TTC549 (cell line): ENCODE data around the gene AGR3.

Experiments used
- FAIRE-seq: peaks from 2 replicates; lab custom pipeline; 2012; peaks lifted over from hg19 to GRCh38; lab: Jason Lieb, UNC

The AGR3 gene

DNA sequence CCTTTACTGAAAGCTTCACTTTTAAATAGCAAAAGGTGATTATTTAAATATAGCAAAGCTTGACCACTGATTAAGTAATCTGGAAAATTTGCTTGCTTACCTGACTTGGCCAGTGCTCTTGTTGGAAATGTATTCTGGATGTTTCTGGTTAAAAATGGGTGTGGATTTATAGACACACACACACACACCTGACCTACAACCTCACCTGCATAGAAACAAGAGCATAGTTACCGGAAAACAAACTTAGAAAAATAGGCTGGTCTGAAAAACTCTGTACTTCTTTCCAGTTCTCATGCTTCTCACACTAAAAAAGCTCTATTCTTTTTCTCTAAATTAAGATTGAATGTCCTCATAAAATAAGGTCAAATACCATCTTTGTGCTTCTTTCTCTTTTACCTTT is at the start of gene AGR3:
Gene AGR3 (minus strand): TSS at position 140 of the 400 bp plus-strand sequence. CDS start 3,365 bp downstream, outside the sequence.
- no peak for FAIRE-seq

DNA sequence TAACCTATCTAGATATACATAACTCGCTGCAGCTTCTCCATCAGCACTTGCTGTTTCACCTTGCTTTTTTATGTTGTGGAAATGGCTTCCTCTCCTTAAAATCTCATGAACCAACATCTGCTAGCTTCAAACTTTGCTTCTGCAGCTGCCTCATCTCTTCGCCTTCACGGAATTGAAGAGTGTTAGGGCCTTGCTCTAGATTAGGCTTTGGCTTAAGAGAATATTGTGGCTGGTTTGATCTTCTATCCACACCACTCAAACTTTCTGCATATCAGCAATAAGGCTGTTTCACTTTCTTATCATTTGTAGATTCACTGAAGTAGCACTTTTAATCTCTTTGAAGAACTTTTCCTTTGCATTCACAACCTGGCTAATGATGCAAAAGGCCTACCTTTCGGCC is 49.2 kb upstream of the AGR3 start:
- FAIRE-seq = no peak

DNA sequence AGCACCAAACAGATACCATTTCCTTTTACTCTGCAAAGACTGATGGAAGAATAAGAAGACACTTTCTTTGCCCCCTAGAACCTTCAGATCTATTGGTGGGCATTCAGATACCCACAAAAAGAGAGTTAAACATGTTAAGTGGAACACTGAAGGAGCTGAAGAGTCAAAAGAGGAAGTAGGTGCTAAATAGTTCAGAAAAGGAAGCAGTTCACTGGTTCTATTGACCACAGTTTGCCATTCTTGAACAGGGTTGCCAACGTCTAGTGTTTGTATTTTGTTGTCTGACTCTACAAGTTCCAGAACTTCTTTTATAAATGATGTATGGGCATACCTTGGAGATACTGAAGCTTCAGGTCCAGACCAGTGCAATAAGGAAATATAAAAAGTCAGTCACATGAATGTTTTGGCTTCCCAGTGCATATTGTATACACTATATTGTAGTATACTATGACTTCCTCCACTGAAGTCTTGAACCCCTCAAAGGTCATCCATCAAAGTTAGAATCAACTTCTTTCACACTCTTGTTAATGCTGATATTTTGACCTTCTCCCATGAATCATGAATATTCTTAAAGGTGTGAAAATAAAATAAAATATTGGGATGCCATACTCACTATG is 47.5 kb upstream of the AGR3 start:
- no peak for FAIRE-seq

DNA sequence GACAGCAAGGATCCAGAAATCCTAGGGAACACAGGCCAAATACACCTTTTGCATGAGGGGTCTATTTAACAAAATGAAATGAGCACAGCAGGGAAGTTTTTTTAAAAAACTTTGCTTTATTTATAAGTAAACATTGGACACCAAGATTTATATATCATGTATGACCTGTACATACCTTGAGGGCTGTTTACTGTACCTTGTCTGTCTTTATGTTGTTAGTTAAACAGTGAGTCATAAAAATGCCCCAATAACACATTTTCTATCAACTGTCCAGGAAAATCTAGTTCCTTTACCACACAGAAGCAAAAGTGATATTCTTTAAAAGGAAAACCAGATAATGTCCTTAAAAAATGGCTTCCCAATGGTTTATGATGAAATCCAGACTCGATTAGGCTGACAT is 45.1 kb upstream of the AGR3 start:
- FAIRE-seq = no peak

DNA sequence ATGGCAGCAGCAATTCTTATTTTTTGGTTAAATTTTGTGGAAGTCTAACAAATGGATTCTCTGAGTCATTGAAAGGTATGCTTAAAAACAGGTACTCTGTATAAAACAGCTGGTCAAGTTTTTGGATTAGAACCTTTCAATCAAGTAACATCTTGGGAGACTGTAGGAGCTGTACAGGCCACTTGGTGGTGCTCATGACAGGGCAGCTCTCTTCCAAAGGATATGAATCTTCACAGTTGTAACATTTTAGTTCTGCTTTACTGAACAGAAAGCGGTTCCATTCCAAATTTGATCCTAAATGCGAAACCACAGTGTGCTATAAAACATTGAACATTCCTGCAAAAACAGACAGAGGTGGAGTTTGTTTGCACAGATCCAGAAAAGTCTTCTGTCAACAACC is 44.5 kb upstream of the AGR3 start:
- no peak for FAIRE-seq

DNA sequence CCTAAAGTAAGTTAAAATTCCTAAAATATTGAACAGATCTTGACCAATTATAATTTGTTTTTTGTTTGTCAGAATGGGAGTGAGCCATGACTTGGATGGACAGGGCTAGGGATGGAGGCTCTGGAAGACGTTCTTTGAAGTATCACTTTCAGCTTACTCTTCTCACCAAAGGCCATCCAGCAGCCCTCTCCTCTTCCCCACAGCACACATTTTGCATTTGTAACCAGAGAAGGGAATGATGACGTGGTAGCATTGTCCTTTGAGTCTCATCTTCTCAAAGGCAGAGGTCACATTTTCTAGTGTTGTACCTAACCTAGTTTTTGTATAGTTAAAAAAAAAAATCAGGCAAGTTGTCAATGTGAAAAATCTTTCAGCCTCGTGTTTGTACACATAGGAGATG is 43.8 kb upstream of the AGR3 start:
- FAIRE-seq = no peak

DNA sequence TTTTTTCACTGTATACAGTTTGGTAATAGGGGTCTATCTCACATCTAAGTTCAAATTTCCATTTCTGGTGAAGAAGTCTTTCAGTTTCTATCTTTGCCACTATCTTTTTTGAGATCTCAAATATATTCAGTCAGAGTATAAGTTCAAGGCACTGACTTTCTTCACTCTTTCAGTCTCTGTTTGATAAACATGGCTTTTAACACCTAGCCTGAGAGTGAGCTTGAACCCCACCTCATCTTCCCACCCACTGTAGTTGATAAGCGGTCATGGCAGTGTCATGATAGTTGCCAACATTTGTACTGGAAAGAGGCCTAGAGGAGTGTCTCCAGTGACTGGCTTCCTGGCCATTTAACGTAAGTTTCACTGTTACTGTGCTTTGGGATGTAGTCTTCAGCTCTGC is 41.2 kb upstream of the AGR3 start:
- no peak for FAIRE-seq

DNA sequence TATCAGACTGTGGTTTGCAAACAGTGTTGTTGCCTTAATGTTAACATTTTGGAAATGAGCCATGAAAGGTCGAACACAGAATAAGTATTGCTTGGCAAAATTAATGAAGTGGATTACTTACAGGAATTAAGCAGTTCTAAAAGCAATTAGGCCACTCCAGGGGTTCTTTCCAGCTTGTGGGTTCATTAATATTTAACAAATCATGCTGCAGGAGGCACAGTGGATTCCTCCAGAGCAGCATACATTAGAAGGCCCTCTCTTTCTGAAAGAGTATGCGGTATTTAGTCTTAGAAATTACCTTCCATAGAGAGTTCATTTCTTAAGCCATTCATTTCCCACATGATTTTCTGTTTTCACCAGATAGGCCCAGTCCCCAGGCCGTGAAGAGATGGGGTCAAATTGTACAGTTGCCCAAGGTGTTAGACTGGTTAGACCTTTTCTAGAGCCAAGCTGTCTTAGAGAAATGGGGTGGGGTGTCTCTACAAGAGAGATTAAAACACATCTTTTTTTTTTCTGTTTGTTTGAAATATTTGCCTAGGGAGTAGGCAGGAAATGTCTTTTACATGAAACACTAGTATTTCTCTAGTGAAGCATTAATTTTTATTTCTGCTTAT is 40.0 kb upstream of the AGR3 start:
- FAIRE-seq = no peak

DNA sequence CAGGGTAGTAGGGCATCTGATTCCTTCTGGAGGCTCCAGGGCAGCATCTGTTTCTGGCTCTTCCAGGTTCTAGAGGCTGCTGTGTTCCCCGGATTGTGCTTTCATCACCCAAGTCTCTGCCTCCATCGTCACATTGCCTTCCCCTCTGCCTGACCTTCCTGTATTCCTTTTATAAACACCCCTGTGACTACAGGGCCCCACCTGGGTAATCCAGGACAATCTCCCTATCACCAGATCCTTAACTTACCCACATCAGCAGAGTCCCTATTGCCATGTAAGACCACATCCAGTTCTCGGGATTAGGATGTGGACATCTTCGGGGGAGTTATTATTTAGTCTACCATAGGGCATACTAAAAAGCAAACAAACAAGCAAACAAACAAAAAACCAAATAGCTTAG is 39.4 kb upstream of the AGR3 start:
- FAIRE-seq = no peak

DNA sequence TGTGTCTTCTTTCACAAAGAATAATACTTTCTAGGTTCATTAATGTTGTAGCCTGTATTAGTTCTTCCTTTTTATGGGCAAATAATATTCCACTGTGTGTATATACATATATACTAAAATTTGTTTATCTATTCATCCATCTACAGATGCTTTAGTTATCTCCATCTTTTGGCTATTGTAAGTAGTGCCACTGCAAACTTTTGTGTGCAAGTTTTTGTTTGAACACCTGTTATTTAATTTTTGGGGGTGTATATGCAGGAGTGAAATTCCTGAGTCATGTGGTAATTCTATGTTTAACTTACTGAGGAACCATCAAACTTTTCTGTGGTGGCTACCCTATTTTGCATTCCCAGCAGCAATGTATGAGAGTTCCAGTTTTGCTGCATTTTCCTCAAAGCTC is 37.7 kb upstream of the AGR3 start:
- FAIRE-seq = no peak

DNA sequence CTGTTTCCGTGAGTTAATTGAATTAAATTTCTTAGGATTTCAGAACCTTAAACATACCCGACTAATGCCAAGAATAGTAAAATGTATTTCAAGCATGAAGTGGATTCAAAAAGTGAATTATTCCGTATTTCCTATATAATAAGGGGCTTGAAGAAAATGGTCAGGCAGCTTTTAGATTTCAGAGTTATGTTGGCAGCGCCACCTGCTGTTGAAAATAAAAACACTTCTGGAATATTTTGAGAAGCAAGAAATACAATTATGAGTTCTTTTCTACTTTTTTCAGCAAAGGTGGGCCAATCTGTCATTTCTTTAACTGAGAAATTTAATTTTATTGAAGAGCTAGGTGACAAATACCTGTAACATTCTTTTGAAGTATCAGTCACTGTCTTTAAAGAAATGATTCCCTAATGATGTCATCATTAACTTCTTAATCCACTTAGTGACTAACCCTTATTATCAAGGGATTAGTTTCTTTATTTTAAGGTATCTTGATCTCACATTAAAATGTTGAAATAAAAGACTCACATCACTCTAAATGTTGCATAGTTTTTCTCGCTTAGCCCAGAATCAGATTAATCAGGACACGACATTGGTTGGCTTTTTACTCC is 36.6 kb upstream of the AGR3 start:
- peak; percentile 7 for FAIRE-seq

DNA sequence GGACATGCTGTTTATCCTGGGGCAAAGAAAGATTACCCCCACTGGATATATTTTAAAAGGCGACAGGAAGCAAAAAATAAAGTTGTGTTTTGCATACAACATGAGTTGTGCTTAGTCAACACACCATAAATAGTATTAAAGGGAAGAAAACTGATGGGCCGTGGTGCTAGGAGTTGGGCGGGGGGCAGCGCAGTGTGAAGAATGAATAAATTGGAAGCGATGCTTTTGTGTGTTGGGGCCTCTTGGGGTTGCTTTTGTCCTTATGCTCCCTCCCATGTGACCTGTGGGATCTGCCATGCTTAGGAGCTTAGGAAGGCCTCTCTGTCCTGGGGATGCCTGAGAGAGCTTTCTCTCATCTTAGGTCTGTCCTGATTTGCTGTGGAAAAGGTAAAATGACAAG is 35.0 kb upstream of the AGR3 start:
- FAIRE-seq = no peak

DNA sequence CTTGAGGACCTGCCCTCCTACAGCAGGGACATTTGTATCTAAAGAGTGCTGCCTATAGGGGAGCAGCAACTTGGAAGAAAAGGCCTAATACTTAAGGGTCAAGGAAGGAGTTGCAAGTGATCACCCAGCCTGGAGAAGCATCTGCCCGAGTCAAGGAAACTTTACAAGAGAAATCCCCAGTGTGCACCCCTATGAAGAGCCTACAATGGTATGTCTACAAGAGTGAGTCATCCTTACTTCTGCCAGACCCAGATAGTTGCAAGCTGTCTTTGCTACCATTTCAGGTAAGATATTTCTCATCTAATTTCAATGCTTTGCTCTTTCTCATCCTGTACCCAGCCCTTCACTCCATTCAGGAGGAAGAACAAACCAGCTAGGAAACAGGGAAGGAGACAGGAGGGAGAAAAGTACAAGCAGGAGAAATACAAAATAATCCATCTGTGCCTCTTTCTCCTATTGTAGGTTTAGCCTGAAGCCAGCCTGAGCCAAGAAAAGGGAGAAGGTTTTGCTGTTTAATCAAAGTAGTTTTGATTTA is 34.4 kb upstream of the AGR3 start:
- no peak for FAIRE-seq

DNA sequence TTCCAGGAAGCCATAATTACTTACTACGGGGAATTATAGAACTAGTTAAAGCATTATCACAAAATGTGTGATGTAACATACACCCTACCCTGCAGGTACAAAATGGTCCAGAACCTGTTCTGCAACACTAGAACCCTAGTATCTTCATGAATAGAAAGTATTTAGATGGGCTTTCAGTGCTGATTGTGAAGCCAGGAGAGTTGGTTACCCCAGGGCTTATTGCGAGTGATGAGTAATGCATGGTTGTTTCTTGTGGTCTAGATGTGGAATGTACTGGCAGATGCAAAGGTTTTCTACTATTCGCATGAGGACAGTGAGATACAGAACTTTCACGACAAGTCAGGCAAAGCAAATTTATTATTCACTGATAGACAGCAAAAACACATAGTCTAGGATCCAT is 33.6 kb upstream of the AGR3 start:
- FAIRE-seq = no peak

DNA sequence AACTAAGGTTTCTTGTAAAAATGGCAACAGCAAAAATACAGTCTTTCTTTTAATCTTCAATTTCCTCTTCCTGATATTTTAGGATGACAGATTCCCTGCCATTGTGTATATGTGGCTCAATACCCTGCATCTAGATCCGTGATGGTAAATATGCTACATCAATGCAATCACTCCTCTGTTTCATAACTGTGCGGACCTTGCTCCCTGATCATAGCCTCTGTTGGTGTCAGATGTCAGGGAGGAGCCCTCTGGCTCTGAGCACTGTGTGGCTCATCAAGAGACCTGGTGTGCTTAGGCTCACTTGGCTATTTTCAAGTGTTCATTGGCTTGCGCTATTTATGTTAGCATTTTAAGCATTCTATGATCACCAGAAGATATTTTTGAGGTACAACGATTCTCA is 33.0 kb upstream of the AGR3 start:
- no peak for FAIRE-seq

DNA sequence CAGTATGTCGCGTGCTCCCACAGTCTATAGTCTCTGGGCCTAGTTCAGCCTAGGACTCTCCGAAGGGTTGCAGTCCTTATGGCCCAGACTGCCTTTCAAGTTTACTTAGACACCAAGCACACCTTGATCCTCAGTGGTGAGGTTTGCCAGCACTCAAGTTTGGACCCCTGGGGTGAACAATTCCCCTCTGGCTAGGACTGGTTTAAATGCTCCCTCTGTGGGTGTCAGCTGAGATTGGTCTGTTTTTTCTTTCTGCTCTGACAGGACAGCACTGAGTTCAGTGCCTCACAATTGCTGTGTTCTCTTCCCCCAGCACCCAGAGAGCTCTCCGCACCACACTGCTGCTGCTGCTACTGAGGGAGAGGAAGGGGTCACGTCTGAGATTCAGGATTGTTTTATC is 31.9 kb upstream of the AGR3 start:
- FAIRE-seq = no peak

DNA sequence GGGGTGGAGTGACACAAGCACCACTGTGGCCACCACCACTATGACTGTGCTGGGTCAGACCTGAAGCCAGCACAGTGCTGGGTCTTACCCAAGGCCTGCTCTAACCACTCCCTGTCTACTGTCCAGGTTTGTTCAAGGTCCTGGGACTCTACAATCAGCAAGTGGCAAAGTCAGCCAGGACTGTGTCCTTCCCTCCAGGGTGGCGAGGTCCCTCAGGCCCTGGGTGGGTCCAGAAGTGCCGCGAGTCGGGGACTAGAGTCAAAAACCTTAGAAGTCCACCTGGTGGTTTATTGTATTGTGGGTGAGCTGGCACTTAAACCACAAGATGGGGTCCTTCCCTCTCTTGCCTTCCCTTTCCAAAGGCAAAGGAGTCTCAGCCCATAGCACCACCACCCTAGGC is 30.8 kb upstream of the AGR3 start:
- FAIRE-seq = no peak

DNA sequence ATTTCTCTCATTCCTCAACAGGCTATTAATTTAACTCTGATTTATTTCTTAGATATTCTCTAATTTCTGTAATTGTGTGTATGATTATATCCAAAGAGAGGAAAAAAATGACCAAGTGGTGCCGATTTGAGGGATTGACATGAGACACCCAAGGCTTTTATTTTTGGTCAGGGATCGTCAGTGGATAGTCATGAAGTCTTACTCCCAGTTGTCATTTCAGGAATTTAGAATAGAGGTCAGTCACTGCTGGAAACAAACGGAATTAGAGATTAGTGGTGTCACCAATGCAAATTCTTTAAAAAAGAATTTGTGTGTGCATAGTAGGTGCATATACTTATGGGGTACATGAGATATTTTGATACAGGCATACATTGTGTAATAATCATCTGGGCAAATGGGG is 26.8 kb upstream of the AGR3 start:
- FAIRE-seq = no peak

DNA sequence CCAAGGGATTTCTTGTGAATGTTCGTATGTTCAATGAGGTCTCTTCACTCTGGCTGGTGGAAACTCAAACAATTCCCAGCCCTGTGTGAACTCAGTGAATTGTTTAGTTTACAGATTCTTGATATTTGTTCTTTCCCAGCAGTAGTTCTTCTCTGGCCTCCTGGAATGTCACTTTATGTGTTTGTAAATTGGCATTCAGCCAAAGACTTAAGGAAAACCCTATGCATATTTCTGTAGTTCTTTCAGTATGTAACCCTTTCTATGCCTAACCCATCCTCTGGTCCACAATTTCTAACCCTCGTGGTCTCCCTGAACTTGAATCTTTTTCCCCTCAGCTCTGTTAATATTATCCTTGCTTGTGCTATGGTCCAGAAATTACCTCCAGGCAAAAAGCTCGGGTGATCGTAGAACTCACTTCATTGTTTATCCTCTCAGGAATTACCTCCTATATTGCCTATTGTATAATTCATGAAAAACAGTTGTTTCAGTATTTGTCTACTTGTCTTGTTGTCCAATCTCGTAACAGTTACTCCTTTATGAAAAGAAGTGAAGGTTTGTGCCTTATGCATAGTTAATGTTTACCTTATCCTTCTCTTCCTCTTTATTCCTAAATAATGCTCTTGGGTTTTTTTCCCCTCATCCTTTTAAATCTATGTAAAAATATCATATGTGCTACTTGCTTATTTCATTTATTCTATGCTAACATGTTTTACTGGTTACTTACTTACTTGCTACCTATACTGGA is 23.7 kb upstream of the AGR3 start:
- no peak for FAIRE-seq

DNA sequence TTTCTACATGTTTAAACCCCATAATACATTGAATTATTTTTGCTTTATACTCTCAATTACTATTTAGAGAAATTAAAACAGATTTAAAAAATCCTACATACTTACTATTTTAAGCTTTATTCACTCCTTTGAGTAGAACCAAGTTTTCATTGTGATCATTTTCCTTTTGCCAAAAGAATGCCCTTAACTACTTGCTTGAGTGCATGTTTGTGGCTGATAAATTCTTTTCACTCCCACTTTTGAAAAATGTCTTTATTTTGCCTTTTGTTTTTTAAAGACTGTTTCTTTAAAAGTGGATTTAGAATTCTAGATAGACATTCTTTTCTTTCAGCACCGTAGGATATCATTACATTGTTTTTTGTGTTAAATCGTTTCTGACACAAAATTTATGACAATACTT is 22.3 kb upstream of the AGR3 start:
- no peak for FAIRE-seq

DNA sequence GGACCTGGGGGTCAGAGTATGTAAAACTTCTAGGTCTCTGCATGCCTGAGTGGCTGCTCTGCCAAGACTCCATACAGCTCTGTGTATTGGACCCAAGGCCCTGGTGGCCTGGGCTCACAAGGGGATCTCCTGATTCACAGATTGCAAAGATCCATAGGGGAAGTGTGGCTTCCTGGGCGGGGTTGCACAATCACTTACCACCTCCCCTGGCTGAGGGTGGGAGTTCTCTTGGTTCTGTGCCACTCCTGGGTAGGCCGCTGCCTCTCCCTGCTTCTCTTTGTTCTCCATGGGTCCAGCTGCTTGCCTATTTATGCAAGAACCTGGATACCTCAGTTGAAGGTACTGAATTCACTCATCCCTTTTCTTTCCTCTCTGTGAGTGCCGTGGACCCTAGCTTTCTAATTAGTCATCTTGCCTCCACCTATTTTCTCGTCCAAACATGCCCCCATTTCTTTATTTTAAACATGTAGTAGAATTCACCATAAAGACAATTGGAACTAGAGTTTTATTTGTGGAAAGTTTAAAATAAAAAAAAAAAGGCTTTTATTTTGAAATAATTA is 18.5 kb upstream of the AGR3 start:
- FAIRE-seq = no peak

DNA sequence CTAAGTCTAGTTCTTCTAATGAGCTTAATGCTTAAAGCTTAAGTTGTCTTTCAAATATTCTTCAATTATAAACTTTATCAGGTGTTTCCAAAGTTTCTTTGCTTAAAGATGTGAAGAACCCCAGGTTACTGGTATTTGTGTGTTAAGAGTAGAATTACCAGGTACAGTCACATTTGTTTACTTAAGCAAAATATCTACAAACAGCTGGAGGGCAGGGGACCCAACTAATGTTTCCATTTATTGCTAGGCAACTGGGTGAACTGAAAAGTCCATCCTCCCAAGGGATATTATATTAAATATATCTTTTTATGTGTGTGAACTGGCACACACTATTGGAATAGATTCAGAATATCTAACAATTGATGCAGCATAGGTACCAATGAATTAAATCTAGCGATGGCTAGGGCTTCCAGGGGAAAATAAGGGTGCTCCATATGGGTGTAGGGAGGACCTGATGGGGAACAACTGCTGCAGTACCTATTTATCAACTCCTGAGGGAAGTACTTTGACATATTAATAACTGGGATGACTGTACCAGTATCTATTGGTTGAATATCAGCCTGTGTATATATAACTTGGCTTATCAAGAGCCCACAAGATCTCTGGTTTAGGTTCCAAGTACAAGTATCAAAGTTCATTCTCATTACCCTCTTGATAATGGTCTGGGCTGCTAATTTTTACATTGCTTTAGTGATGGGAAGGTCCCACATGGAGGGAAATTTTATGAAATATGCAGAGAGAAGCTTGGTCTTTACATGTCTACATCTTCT is 10.3 kb upstream of the AGR3 start:
- FAIRE-seq = no peak
